Measurements from ENCODE around the gene ALDH1A1. TPM values are rescaled to one million over a fixed set of nuclear protein-coding genes. Genes with fewer than 3 reads are reported as not detected.

ALDH1A1 gene
- total and polyA plus RNA-seq, 2 donors from 2014 or later = 191 to 295 TPM

DNA sequence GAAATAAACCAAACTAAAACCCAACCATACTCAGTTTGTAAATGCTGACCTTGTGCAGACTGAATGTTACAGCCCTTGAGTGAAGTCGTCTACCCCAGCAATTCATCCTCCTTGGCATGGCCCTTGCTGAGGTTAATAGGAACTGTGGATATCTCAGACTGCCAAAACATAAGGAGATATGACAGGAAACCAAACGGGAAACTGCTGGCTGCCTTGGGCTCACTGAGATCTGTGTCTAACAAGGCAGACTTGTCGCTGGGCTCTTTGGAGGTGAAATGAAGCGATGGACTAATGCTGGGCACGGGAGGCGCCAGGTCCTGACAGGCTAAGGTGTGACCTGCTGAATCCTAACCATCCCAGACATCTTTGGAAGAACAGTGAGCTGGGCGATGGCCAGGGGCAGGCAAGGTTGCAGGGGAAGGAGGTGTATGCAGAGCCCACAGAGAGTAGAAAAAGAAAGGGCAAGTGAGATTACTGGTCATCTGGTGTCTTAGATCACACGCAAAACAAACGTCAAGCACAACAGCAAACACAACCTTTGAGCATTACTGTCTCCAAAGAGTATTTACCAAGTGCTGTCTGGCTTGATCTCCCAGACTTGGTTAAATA lies 44.6 kb upstream of the ALDH1A1 start:
- no peak for DNase-seq
- no peak overlapping the region for H3K4me3 ChIP-seq (ENCODE audit: low read length in 3 of 3)

DNA sequence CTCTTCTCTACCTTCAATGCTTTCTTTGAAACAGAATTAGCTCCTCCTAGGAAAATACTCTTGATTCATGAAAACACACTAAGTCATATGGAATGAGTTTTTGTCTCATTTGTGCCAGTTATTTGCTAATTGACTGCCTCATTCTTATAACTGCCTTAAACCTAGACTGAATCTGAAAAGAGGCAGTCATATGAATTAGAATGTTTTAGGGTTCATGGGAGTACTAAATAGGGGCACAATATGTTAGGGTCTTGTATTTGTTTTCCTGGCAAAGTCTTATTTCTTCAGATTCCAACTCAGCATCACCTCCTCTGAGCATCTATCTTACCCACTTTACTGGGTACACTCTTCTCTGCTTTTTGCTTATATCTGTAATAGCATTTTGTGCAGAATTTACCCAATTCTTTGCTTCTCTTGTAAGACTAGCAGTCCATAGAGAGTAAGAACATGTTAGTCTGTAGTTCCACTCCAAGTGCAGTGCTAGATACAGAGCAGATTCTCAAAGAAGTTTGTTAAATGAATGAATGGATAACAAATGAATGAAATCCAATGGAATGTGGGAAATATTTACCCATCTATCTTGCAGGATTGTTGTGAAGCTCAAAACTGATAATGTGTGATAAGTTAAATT lies 43.9 kb upstream of the ALDH1A1 start:
- Histone ChIP-seq H3K36me3 (ENCODE audit: control insufficient read depth in 2 of 3, insufficient read depth in 3 of 3, low read length in 3 of 3) (no peaks in the 10 kb centered on the region), H3K9ac (ENCODE audit: low read length in 3 of 3) (no peak overlapping the region), H3K4me3 (ENCODE audit: low read length in 3 of 3) (no peak overlapping the region), H3K27ac (ENCODE audit: low read depth in 2 of 2, low read length in 2 of 2) (no peak overlapping the region), H3K4me1 (ENCODE audit: control insufficient read depth in 2 of 3, insufficient read depth in 2 of 3, low read depth in 1 of 3, low read length in 3 of 3) (no peaks in the 10 kb centered on the region), H3K27me3 (ENCODE audit: control insufficient read depth, insufficient read depth, low read length) (no peaks in the 10 kb centered on the region), H3K9me3 (ENCODE audit: control insufficient read depth in 2 of 3, insufficient read depth in 1 of 3, low read length in 3 of 3) (no peaks in the 10 kb centered on the region)
- intact Hi-C loops (cut with DNase I) = no loop called here
- FAIRE-seq (no peak), DNase-seq (no peak)
- TF ChIP-seq, protein P1, sequence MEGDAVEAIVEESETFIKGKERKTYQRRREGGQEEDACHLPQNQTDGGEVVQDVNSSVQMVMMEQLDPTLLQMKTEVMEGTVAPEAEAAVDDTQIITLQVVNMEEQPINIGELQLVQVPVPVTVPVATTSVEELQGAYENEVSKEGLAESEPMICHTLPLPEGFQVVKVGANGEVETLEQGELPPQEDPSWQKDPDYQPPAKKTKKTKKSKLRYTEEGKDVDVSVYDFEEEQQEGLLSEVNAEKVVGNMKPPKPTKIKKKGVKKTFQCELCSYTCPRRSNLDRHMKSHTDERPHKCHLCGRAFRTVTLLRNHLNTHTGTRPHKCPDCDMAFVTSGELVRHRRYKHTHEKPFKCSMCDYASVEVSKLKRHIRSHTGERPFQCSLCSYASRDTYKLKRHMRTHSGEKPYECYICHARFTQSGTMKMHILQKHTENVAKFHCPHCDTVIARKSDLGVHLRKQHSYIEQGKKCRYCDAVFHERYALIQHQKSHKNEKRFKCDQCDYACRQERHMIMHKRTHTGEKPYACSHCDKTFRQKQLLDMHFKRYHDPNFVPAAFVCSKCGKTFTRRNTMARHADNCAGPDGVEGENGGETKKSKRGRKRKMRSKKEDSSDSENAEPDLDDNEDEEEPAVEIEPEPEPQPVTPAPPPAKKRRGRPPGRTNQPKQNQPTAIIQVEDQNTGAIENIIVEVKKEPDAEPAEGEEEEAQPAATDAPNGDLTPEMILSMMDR (IDR thresholded peaks at IDR 0.05; ENCODE audit: borderline replicate concordance, extremely low read depth, insufficient read depth) = no peak

More for the DNA sequence above, 44.6 kb upstream of the ALDH1A1 start:
- no peak for FAIRE-seq
- no peaks in the 10 kb centered on the region for H3K4me1 ChIP-seq (ENCODE audit: control insufficient read depth in 2 of 3, insufficient read depth in 2 of 3, low read depth in 1 of 3, low read length in 3 of 3)
- TF ChIP-seq, protein P1 (IDR thresholded peaks at IDR 0.05; ENCODE audit: borderline replicate concordance, extremely low read depth, insufficient read depth) = no peak
- H3K27ac ChIP-seq (ENCODE audit: low read depth in 2 of 2, low read length in 2 of 2) = no peak overlapping the region
- no peaks in the 10 kb centered on the region for H3K9me3 ChIP-seq (ENCODE audit: control insufficient read depth in 2 of 3, insufficient read depth in 1 of 3, low read length in 3 of 3)
- no peaks in the 10 kb centered on the region for H3K36me3 ChIP-seq (ENCODE audit: control insufficient read depth in 2 of 3, insufficient read depth in 3 of 3, low read length in 3 of 3)
- intact Hi-C loops (cut with DNase I) = no loop called here
- H3K27me3 ChIP-seq (ENCODE audit: control insufficient read depth, insufficient read depth, low read length) = no peaks in the 10 kb centered on the region
- no peak overlapping the region for H3K9ac ChIP-seq (ENCODE audit: low read length in 3 of 3)

- FAIRE-seq = no peak
- H3K9ac ChIP-seq (ENCODE audit: low read length in 3 of 3) = no peak overlapping the region
- no peaks in the 10 kb centered on the region for H3K36me3 ChIP-seq (ENCODE audit: control insufficient read depth in 2 of 3, insufficient read depth in 3 of 3, low read length in 3 of 3)
- no peaks in the 10 kb centered on the region for H3K9me3 ChIP-seq (ENCODE audit: control insufficient read depth in 2 of 3, insufficient read depth in 1 of 3, low read length in 3 of 3)
- H3K4me1 ChIP-seq (ENCODE audit: control insufficient read depth in 2 of 3, insufficient read depth in 2 of 3, low read depth in 1 of 3, low read length in 3 of 3) = no peaks in the 10 kb centered on the region
- no peak overlapping the region for H3K27ac ChIP-seq (ENCODE audit: low read depth in 2 of 2, low read length in 2 of 2)
- no peaks in the 10 kb centered on the region for H3K27me3 ChIP-seq (ENCODE audit: control insufficient read depth, insufficient read depth, low read length)
- H3K4me3 ChIP-seq (ENCODE audit: low read length in 3 of 3) = no peak overlapping the region
- TF ChIP-seq, protein P1 (IDR thresholded peaks at IDR 0.05; ENCODE audit: borderline replicate concordance, extremely low read depth, insufficient read depth) = no peak
- DNase-seq = no peak
- intact Hi-C loops (cut with DNase I) = no loop called here
Measured at GRCh38 chr9:72996114-72996513, 43.3 kb upstream of the ALDH1A1 start.
